ENCODE results near the gene SPATS2L.

DNA sequence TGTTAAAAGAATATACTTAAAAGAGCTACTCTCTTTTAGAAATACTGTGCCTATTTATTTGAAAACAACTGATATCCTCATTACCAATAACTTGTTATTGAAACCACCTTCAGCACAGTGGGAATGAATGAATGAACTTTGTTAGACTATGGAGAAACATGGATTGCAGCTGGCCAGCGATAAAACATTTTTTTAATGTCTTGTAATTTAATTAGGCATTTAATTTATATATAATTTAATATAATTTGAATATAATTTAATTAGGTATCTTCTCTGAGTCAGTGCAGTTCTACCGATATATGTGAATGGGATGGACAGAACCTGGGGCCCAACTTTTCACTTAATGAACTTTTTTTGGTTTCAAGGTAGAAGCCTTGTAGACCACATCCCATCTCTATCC is 109.0 kb downstream of the SPATS2L start:
- no peak for TF ChIP-seq POLR2A (IDR thresholded peaks at IDR 0.05)
- TF ChIP-seq, protein P1, sequence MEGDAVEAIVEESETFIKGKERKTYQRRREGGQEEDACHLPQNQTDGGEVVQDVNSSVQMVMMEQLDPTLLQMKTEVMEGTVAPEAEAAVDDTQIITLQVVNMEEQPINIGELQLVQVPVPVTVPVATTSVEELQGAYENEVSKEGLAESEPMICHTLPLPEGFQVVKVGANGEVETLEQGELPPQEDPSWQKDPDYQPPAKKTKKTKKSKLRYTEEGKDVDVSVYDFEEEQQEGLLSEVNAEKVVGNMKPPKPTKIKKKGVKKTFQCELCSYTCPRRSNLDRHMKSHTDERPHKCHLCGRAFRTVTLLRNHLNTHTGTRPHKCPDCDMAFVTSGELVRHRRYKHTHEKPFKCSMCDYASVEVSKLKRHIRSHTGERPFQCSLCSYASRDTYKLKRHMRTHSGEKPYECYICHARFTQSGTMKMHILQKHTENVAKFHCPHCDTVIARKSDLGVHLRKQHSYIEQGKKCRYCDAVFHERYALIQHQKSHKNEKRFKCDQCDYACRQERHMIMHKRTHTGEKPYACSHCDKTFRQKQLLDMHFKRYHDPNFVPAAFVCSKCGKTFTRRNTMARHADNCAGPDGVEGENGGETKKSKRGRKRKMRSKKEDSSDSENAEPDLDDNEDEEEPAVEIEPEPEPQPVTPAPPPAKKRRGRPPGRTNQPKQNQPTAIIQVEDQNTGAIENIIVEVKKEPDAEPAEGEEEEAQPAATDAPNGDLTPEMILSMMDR (IDR thresholded peaks at IDR 0.05), result no peak

All from lower leg skin (tissue), 3 donors.